ENCODE measurements around the gene SERPINH1.

The SERPINH1 gene

GRCh38 chr11:75555079-75555811 is 6.8 kb upstream of the SERPINH1 start:
- DNase-seq (ENCODE audit: low spot score) = no peak

DNA sequence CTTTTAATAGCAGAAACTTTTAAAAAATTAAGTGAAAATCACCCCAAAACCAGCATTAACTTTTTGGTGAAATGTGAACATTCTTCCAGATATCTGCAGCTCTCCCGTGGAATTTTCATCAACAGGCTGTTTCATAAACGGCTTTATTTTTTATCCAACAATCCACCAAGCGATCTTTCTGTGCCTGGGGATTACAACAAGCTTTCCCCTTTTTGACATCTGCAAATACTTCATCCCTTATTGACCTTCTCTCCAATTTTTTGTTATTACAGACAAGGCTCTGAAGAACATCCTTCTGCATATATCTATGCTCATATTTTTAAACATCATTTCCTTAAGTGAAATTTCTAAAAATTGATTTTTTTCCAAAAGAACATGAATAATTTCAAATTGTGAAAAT is 5.8 kb upstream of the SERPINH1 start:
- no peak for DNase-seq (ENCODE audit: low spot score)

DNA sequence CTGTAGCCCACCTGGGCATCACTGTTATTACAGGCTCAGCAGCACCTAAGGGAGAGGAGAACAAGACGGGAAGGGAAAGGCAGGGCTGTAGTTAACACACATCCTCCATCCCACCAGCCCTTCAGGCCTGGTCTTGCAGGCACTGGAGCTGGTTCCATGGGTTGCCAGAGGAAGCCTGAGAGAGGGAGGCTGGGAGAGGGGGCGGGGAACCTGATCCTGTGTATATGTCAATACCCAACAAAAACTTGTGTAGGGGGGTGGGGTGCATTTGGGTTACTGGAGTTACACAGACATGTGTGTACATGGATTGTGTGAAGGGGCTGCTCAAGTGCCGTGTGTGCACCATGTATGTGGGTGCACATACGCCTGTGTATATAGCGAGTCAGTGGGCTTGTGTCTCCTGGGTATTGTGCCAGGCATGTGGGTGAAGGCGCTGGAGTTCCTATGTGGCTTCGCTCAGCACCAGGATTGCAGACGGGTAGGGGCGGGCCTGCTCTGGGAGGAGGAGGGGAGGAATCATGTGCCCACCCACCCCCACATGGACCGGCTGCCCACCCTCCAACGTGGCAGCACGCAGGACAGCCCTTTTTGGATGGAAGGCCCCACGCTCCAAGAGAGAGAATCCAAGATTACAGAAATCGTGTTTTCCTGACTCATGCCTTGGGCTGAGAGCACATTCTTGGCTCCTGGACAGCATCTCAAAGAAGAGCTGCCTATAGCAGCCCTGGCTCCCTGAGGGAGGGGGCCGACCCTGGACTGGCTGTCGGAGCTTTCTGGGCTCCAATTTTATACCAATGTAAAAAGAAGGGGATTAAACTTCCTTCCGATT is 4.2 kb upstream of the SERPINH1 start:
- DNase-seq (ENCODE audit: low spot score) = peak; percentile 77

DNA sequence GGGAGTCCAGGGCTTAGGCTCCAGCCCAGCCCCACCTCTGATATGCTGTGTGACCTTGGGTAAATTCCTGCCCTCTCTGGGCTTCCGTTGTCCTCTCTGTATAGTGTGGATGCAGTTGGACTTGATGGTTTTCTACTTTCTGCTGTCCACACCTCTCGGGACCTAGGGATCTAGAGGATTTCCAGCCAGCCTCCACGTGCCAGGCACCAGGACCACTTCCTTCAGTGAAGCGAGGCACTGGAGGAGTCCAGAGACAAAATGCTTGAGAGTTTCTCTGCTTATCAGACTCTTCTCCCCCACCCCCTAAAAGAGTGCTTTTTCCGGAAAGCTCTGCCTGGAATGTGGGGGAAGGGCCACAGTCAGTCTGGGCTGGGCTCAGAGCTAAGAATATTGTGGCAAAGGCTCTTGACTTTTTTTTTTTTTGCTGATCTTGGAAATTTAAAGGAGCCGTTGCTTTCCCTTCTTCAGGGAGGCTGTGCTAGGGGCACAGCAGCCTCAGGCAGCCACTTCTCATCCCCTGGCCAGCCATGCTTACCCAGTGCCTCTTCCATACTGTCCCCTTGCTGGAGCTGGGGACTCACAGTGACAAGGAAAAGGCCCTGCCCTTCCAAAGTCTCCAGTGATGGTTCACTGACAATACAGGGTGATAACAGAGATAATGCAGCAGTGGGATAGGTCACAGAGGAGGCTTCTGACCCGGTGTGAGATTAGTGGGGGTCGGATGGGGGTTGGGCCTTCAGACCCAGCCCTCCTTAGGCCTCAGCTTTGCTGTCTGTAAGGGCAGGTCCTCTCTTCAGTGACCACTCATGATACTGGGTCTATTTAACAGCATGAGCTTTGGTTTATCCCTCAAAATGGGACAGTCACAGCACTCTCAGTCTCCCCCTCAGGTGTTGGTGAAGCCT is 2.9 kb upstream of the SERPINH1 start:
- peak; percentile 65 for DNase-seq (ENCODE audit: low spot score)

GRCh38 chr11:75560644-75561043 is 1.4 kb upstream of the SERPINH1 start:
- DNase-seq (ENCODE audit: low spot score) = peak; percentile 43

DNA sequence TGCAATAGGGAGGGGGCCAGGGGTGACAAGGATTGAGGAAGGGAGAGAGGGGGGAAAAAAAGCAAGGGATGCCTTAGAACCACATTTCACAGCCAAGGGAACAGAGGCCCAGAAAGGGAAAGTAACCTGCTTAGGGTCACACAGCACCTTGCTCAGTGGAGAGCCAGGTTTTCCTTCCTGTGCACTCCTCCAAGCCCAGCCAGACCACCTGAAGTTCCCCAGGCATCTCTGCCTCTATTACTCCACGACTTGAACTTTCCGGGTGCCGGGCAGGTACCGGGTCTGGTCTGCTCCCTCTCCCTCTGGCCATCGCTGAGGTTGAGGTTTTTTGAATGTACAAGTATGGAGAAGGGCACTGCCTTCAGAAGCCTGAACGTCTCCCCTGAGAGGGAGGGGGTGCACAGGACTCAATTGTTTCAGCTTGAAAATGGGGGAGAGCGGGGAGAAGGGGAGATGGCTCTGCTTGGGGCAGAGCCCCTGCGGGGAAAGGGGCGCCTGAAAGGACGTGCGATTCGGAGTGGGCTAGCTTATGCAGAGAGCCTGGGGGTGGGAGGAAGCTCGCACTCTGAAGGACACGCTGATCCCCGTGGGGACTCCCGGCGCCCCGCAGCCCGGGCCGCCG is 516 bp upstream of the SERPINH1 start:
- DNase-seq (ENCODE audit: low spot score) = no peak

DNA sequence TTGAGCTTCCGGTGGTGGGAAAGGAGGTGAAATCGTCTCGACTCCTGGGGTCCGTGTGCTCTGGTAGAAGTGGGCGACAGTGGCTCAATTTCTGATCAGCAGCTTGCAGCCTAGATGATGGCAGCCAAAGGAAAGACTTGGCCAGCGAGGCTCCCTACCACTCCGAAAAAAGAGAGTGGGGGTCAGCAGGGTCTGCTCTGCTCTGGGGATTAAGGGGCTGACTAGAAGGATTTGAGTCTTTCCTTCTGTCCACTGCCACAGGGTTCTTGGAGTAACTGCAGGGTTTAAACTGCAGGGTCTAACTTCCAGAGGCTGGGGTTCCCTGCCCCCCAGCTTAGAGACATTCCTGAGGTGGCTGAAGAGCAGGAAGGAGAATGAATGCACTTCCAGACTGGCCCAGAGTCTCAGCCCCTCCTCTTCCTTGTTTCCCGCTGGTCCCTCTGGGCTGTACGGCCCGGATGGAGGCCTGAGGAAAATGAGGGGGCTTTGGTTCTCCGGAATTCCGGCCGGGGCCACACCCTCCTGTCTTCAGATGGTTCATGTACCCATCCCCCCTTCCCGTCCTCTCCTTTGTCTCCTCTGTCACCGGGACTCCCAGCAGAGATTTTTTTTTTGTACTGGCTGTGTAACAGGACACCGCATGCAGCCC is 907 bp downstream of the SERPINH1 start:
- peak; percentile 34 for DNase-seq (ENCODE audit: low spot score)

DNA sequence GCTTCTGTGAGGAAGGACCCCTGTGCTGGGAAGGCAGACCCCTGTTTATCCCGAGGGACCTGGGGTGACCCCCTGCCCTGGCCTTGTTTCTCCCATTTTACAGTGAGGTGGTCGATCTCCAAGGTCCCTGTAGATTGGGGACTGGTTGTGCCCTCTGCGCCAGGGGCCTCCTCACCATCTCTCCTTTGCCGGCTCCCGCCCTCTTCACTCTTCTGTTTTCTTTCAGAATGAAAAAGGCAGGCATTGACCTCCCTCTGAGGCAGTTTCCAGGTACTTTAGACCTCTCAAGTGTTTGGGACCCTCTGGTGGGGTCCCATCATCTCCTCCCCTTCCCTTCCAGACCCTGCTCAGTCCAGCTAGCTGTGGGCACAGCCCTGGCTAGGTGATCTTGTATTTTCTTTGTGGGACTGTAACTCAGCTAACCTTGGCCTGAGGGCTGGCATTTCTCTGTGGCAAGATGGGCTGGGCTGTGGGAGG is 1.5 kb downstream of the SERPINH1 start:
- no peak for DNase-seq (ENCODE audit: low spot score)

DNA sequence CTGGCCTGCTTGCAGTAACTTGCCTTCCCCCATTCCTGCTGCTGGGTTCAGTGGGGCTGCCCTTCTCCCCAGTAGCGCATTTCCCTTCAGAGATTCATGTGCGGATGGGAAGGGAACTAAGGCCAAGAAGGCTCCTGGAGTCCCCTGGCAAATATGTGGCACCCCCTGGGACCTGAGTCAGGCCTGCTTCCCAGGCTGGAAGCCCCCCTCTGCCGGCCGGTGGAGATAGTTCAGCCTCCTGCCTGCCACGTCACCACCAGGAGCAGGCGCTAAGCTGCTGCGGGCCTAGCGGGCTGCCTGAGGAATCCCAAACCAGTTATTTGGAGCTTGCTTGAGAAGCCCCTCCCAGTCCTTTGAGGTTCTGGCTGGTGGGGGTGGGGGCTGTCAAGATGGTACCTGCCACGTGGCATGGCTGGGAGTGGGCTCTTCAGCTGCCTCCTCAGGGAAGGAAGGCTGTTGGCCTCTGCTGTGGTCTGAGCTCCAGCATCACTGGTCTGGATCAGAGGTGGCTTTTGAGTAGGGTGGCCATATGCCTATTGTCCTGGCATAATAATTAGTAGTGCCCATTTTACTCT is 2.0 kb downstream of the SERPINH1 start:
- peak; percentile 79 for DNase-seq (ENCODE audit: low spot score)

- DNase-seq (ENCODE audit: low spot score) = peak; percentile 75
Observed at GRCh38 chr11:75565221-75565814, 3.3 kb downstream of the SERPINH1 start.

GRCh38 chr11:75565916-75566762 is 4.1 kb downstream of the SERPINH1 start:
- no peak for DNase-seq (ENCODE audit: low spot score)

- no peak for DNase-seq (ENCODE audit: low spot score)
Observed at GRCh38 chr11:75566763-75567279, 4.8 kb downstream of the SERPINH1 start.

- no peak for DNase-seq (ENCODE audit: low spot score)
Observed at GRCh38 chr11:75567971-75568370, 5.9 kb downstream of the SERPINH1 start.

- no peak for DNase-seq (ENCODE audit: low spot score)
Observed at GRCh38 chr11:75568616-75569219, 6.7 kb downstream of the SERPINH1 start.

DNA sequence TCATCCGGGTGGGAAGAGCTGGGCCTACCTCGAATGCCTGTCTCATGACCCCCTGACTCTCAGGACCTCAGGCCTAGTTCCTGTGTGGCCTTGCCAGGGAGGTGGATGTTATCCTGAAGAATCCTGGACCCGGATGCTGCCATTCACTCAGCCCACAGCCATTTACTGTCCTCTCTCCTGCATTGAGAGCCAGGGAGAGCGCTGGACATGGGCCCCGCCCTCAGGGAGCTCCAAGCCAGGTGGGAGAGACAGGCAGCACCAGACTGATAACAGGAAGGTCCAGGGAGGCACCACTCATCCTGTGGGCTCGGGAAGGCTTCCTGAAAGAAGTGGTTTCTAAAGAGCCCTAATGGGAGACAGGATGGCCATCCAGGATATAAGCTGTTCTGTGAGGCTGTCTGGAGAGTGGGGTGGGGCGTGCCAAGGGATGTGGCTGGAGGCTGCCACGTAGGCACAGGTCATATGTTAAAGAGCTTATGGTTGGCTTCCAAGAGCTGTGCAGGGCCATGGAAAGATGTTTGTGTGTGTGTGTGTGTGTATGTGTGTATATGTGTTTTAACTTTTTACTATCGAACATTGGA is 8.6 kb downstream of the SERPINH1 start:
- no peak for DNase-seq (ENCODE audit: low spot score)

DNA sequence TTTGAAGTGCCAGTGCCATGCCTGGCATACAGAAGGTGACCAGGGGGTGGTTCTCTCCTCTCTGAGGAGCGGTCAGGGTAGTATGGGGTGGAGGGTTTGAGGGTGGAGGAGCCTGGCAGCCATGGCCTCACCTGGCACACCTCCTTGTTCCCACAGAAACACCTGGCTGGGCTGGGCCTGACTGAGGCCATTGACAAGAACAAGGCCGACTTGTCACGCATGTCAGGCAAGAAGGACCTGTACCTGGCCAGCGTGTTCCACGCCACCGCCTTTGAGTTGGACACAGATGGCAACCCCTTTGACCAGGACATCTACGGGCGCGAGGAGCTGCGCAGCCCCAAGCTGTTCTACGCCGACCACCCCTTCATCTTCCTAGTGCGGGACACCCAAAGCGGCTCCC is 9.6 kb downstream of the SERPINH1 start:
- DNase-seq (ENCODE audit: low spot score) = no peak

DNA sequence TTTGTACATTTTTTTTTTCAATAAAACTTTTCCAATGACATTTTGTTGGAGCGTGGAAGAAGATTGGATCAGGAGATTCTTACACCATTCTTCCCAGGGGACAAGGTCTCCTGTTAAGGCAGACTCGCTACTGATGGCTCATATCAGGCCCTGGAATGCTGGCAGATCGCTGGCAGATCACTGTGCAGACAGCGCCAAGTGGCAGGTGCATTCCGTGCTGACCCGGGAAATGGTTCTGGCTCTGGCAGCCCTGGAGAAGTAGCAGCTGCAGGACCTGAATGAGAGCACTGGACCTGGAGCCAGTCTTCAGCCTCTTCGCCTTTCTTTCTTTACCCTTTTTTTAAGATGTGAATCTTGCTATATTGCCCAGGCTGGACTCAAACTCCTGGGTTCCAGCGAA is 10.7 kb downstream of the SERPINH1 start:
- no peak for DNase-seq (ENCODE audit: low spot score)
